ENCODE measurements around the gene VARS2. TPM values are rescaled to one million over a fixed set of nuclear protein-coding genes. Genes with fewer than 3 reads are reported as not detected.
"Not testable (repeated sequence)": the region's sequence is repeated elsewhere in the genome, so short reads cannot be mapped to it uniquely, and the experiment has no call there.

The VARS2 gene
- total RNA-seq, 1 donor from 2014 or later: 18.9 TPM

DNA sequence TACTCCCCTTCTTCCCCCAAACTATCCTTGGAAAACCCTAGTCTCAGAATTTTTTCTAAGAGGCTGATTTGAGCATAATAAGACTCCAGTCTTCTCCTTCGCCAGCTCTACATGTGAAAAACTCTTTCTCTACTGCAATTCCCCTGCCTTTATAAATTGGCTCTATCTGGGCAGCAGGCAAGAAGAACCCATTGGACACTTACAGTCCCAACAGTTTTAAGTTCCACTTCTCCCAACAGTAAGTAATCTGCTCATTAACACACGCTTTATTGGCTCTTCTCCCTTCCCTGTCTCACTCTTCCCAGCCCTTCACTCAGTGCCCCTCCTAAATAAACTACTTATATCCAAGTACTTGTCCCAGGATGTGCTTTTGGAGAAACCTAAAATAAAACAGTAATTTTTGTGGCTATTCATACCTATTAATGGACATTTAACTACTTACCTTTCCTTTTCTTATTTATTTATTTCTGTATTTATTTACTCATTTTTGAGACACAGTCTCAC lies 40.8 kb upstream of the VARS2 start:
- Histone ChIP-seq H3K27me3 (no peaks in the 10 kb centered on the region), H3K27ac (no peak overlapping the region), H3K9me3 (peaks cover 11% of the 10 kb centered on the region), H3K36me3 (no peaks in the 10 kb centered on the region), H3K4me3 (no peak overlapping the region), H3K4me1 (peaks cover 29% of the 10 kb centered on the region)
- DNase-seq (ENCODE audit: extremely low spot score in 2 of 2): no peak
- TF ChIP-seq, protein P1, sequence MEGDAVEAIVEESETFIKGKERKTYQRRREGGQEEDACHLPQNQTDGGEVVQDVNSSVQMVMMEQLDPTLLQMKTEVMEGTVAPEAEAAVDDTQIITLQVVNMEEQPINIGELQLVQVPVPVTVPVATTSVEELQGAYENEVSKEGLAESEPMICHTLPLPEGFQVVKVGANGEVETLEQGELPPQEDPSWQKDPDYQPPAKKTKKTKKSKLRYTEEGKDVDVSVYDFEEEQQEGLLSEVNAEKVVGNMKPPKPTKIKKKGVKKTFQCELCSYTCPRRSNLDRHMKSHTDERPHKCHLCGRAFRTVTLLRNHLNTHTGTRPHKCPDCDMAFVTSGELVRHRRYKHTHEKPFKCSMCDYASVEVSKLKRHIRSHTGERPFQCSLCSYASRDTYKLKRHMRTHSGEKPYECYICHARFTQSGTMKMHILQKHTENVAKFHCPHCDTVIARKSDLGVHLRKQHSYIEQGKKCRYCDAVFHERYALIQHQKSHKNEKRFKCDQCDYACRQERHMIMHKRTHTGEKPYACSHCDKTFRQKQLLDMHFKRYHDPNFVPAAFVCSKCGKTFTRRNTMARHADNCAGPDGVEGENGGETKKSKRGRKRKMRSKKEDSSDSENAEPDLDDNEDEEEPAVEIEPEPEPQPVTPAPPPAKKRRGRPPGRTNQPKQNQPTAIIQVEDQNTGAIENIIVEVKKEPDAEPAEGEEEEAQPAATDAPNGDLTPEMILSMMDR (IDR thresholded peaks at IDR 0.05): no peak
- no peak for TF ChIP-seq POLR2A (IDR thresholded peaks at IDR 0.05)
- TF ChIP-seq POLR2AphosphoS5 (IDR thresholded peaks at IDR 0.05; ENCODE audit: insufficient read depth in 1 of 2, low read depth in 1 of 2): no peak
- intact Hi-C loops (cut with DNase I): no loop called here

DNA sequence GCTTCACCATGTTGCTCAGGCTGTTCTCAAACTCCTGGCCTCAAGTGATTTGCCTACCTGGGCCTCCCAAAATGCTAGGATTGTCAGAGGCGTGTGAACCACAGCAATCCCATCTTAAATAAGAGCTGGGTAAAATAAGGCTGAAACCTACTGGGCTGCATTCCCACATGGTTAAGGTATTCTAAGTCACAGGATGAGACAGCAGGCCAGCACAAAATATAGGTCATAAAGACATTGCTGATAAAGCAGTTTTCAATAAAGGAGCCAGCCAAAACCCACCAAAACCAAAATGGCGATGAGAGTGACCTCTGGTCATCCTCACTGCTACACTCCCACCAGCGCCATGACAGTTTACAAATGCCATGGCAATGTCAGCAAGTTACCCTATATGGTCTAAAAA lies 40.2 kb upstream of the VARS2 start:
- H3K27me3 ChIP-seq; DNase-seq (ENCODE audit: extremely low spot score in 2 of 2); intact Hi-C loops (cut with DNase I); H3K4me3 ChIP-seq; H3K27ac ChIP-seq; H3K36me3 ChIP-seq: not testable (repeated sequence)
- Histone ChIP-seq H3K4me1 (peaks cover 31% of the 10 kb centered on the region), H3K9me3 (peaks cover 11% of the 10 kb centered on the region)

DNA sequence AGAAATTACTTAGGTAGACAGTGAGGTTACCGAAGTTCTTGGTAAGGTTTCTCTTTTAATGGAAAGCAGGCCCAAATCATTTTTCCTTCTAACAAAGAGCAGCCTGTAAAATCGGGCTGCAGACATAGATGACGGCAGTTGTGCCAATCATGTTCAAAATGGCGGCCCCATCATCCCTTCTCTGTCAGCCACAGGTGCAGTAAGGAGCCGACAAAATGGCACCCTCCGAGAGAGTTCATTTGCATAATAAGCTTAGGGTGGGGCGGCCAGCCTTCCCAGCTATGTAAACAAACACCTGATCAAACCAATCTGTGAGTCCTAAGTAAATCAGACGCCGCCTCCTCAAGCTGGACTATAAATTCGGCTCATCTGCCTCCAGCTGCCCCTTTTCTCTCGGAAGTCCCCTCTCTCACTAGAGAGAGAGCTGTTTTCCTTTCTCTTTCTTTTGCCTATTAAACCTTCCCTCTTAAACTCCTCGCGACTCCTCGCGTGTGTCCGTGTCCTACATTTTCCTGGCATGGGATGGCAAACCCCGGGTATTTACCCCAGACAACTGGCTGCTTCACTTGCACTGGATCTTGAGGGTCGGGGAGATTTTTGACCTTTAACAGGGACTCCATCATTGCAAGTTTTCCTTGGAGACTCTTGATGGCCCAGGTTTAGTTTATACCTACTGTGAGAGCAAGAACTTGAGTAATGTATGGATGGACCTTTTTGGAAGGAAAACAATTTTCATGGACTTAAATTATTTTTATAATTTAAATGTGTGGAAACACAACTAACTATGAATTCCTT lies 38.6 kb upstream of the VARS2 start:
- no peaks in the 10 kb centered on the region for H3K36me3 ChIP-seq
- H3K9me3 ChIP-seq: peaks cover under 1% of the 10 kb centered on the region
- H3K27me3 ChIP-seq: no peaks in the 10 kb centered on the region
- TF ChIP-seq POLR2AphosphoS5 (IDR thresholded peaks at IDR 0.05; ENCODE audit: insufficient read depth in 1 of 2, low read depth in 1 of 2) (no peak), POLR2A (IDR thresholded peaks at IDR 0.05) (no peak)
- TF ChIP-seq, protein P1 (IDR thresholded peaks at IDR 0.05): no peak
- intact Hi-C loops (cut with DNase I): loop anchor here (2.0 kb wide), 1 partner anchor 45 kb away; no protein-coding TSS in a partner anchor
- no peak overlapping the region for H3K4me3 ChIP-seq
- no peak for DNase-seq (ENCODE audit: extremely low spot score in 2 of 2)
- peaks cover 31% of the 10 kb centered on the region for H3K4me1 ChIP-seq
- H3K27ac ChIP-seq: no peak overlapping the region

DNA sequence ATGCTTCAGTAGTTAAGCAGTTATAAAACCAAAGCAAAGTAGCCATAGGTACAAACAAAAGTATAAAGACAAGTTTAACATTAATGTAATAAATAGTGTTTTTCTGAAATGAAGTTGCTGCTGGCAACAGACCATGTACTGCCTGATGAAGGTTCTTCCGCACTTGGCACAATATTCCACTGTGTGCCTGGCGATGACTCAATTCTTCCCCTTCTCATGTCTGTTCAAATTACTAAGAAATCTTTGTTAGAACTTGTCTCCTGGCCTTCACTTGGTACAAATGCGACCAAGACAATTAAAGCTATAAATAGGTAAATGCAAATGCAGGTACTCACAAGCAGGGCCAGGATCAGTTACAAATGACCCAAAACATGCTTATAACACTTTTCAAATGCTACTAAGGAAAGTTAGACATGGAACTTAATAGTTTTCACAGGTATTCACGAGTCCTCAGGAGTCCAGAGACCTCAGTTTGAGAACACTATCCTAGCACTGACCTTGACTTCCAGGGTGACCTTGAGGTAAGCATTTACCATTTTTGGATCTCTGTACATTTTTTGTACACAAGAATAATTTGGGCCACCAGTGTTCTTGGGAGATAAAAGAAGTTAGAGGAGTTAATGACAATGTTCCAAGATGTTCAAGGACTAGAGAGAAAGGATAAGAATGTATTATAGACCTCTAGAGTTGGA lies 37.9 kb upstream of the VARS2 start:
- intact Hi-C loops (cut with DNase I): loop anchor here (2.0 kb wide), 1 partner anchor 45 kb away; no protein-coding TSS in a partner anchor
- no peak for DNase-seq (ENCODE audit: extremely low spot score in 2 of 2)

More for the DNA sequence above, 37.9 kb upstream of the VARS2 start:
- no peaks in the 10 kb centered on the region for H3K27me3 ChIP-seq
- no peaks in the 10 kb centered on the region for H3K9me3 ChIP-seq
- H3K4me3 ChIP-seq: no peak overlapping the region
- H3K4me1 ChIP-seq: peaks cover 39% of the 10 kb centered on the region
- H3K27ac ChIP-seq: peak overlapping the region; percentile 89
- TF ChIP-seq, protein P1 (IDR thresholded peaks at IDR 0.05): no peak
- TF ChIP-seq POLR2AphosphoS5 (IDR thresholded peaks at IDR 0.05; ENCODE audit: insufficient read depth in 1 of 2, low read depth in 1 of 2) (peak in 1 of 2 donors; percentile 90), POLR2A (IDR thresholded peaks at IDR 0.05) (no peak)
- no peaks in the 10 kb centered on the region for H3K36me3 ChIP-seq
